Spleen (tissue), 11 donors: Measurements from ENCODE around the gene CYB5A. TPM values are rescaled to one million over a fixed set of nuclear protein-coding genes. Genes with fewer than 3 reads are reported as not detected.

ENCODE experiments used
- DNase-seq: peaks from one replicate; pipeline ENCODE4 v3.0.0-alpha.2; 2020
- H3K27ac ChIP-seq, 8 donors: fragments of 200-600 bp; sonication (generic) in 7 of 8; 1 replicate in 4 of 8; 2 replicates in 4 of 8; pipeline versions ENCODE4 v1.5.0 to v1.8.0; 2016 to 2021; ENCODE audit warnings: inconsistent platforms in 4 of 8, mild to moderate bottlenecking in 4 of 8, moderate library complexity in 1 of 8
- H3K27me3 ChIP-seq, 7 donors: fragments of 200-600 bp; sonication (generic) in 6 of 7; replicated peaks in 1 of 7; 1 replicate in 4 of 7; 2 replicates in 3 of 7; pipeline versions ENCODE4 v1.5.0 to v1.8.0; 2016 to 2021; ENCODE audit warnings: inconsistent platforms in 3 of 7, mild to moderate bottlenecking in 1 of 7
- H3K36me3 ChIP-seq, 6 donors: fragments of 200-600 bp; sonication (generic) in 5 of 6; 1 replicate in 4 of 6; 2 replicates in 2 of 6; pipeline versions ENCODE4 v1.5.0 to v1.8.0; 2016 to 2021; ENCODE audit warnings: inconsistent platforms in 2 of 6
- H3K4me1 ChIP-seq, 6 donors: fragments of 200-600 bp; sonication (generic) in 5 of 6; 1 replicate in 3 of 6; 2 replicates in 3 of 6; pipeline versions ENCODE4 v1.5.0 to v1.8.0; 2016 to 2021; ENCODE audit warnings: inconsistent platforms in 3 of 6
- H3K4me3 ChIP-seq, 8 donors: fragments of 200-600 bp; sonication (generic) in 7 of 8; 1 replicate in 4 of 8; 2 replicates in 4 of 8; pipeline versions ENCODE4 v1.5.0 to v1.8.0; 2016 to 2021; ENCODE audit warnings: inconsistent platforms in 4 of 8, mild to moderate bottlenecking in 4 of 8, moderate library complexity in 2 of 8
- H3K9me3 ChIP-seq, 8 donors: fragments of 200-600 bp; sonication (generic) in 7 of 8; 1 replicate in 4 of 8; 2 replicates in 4 of 8; pipeline versions ENCODE4 v1.5.0 to v1.8.0; 2016 to 2021; ENCODE audit warnings: inconsistent platforms in 4 of 8
- POLR2A ChIP-seq, 3 donors: fragments of 450-650 bp; IDR thresholded peaks; one replicate each; pipeline ENCODE4 v1.5.1; 2017; ENCODE audit warnings: antibody characterized with exemption in 3 of 3, mild to moderate bottlenecking in 1 of 3
- POLR2AphosphoS5 ChIP-seq, 3 donors: sonication (generic); formaldehyde crosslinking; IDR thresholded peaks; one replicate each; pipeline ENCODE4 v1.5.1; 2017; ENCODE audit warnings: antibody characterized with exemption in 3 of 3
- WGBS, 5 donors: extraction: QIAGEN DNeasy Blood & Tissue Kit in 3 of 5; methylation state at CpG; one replicate each; pipeline versions ENCODE4 v1.1.5 to v1.1.7; 2013 to 2018; 5-methylcytosine and 5-hydroxymethylcytosine counted together
- intact Hi-C: fragments of 100-400 bp; cut with DNase I; formaldehyde crosslinking; loops from one replicate; pipeline ENCODE4 v1.15.0; 2023; ENCODE audit warnings: low total_unique reads
- polyA plus RNA-seq, 3 donors: library from polyadenylated mRNA; stranded (reverse); fragments of 200-250 nt; gene quantifications; one replicate each; pipeline ENCODE4 v1.2.1, GENCODE V29; 2013
- total RNA-seq, 7 donors: library from RNA; depleted of rRNA in 3 of 7; stranded (reverse); fragments of >200 nt in 3 of 7; fragmentation: NEBNext Ultra II Directional in 4 of 7; extraction: Animal tissue kit (Norgen Biotek cat#: 25700) in 4 of 7; gene quantifications; one replicate each; pipeline versions ENCODE4 v1.1.0 to v1.2.1, GENCODE V29; 2016 to 2021
- TF ChIP-seq, protein P1 (sequence below), 11 experiments: fragments of 200-600 bp in 7 of 11; fragments of 450-650 bp in 4 of 11; sonication (generic) in 4 of 11; IDR thresholded peaks in 8 of 11; conservative IDR thresholded peaks in 3 of 11; 1 replicate in 7 of 11; 2 replicates in 4 of 11; pipeline versions ENCODE4 v1.4.0 to v1.8.0; 2016 to 2021; ENCODE audit warnings: antibody characterized with exemption in 11 of 11, inconsistent platforms in 4 of 11, mild to moderate bottlenecking in 1 of 11
- donor health status: healthy with polysubstance abuse.
- donor health status: DM: no; HTN: no; CAD: no; lungs with moderate emphysema.
- donor health status: DM: no; HTN: no; CAD: no.
- donor health status: Bipolar disorder and iron deficiency.
- donor health status: healthy.
- donor health status: DM: no; HTN: no; CAD: no.
- donor health status: DM: yes; HTN: yes; CAD: no.

Gene CYB5A
- total and polyA plus RNA-seq, 10 donors: 54.6 to 137 (median 111) TPM

DNA sequence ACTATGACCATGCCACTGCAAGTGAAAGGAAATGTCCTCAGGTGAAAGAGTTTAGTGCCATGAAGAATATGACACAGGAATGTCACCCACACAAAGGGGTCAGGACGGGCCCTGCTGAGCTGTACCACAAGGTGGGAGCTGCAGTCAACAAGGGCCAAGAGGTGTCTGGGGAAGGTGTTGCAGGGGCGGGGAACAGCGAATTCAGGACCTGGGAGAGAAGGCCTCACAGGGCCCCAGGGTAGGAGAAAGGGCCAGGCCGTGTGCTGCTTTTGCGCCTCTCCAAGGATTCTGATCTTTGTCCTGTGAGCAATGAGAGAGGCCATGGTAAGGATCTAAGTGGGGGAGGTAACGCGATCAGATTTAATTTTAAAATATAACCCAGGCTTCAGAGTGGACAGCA lies 23.6 kb downstream of the CYB5A start:
- Histone ChIP-seq H3K27me3 (no peaks in the 10 kb centered on the region), H3K9me3 (no peaks in the 10 kb centered on the region), H3K27ac (peak overlapping the region in 6 of 8 donors; percentile 1 to 72 (median 65)), H3K36me3 (peaks cover 0 to 28% (median under 1%) of the 10 kb centered on the region in 6 donors), H3K4me3 (no peak overlapping the region), H3K4me1 (peaks cover 3 to 33% (median 9%) of the 10 kb centered on the region in 6 donors)
- WGBS, 5 donors: 90 to 95% (median 93%) methylated on average over 7 of the region's 7 CpGs
- TF ChIP-seq, protein P1, sequence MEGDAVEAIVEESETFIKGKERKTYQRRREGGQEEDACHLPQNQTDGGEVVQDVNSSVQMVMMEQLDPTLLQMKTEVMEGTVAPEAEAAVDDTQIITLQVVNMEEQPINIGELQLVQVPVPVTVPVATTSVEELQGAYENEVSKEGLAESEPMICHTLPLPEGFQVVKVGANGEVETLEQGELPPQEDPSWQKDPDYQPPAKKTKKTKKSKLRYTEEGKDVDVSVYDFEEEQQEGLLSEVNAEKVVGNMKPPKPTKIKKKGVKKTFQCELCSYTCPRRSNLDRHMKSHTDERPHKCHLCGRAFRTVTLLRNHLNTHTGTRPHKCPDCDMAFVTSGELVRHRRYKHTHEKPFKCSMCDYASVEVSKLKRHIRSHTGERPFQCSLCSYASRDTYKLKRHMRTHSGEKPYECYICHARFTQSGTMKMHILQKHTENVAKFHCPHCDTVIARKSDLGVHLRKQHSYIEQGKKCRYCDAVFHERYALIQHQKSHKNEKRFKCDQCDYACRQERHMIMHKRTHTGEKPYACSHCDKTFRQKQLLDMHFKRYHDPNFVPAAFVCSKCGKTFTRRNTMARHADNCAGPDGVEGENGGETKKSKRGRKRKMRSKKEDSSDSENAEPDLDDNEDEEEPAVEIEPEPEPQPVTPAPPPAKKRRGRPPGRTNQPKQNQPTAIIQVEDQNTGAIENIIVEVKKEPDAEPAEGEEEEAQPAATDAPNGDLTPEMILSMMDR (IDR thresholded peaks at IDR 0.05 in 8 of 11, conservative IDR thresholded peaks at IDR 0.05 in 3 of 11): no peak
- TF ChIP-seq POLR2A (IDR thresholded peaks at IDR 0.05): no peak
- no peak for TF ChIP-seq POLR2AphosphoS5 (IDR thresholded peaks at IDR 0.05)
- no peak for DNase-seq
- intact Hi-C loops: no loop called here

DNA sequence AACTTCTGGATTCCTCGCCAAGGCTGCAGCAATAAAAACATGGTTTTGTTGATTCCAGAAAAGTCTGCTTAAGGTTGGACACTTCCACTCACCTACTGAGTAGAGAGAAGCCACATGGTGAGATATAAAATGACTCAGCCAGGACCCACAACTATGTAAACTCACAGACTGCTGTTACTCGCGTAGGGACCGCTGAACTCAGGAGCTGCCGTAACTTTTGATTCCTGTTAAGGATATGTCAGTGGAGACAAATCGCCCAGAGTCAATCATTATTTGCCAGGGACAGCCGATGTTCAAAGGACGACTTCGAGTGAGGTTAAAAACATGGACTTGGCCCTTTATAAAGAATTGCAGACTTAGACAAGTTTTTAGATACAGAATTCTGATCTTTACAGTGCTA lies 25.6 kb downstream of the CYB5A start:
- H3K27ac ChIP-seq: no peak overlapping the region

GRCh38 chr18:74265546-74266098 lies 26.1 kb downstream of the CYB5A start:
- no peaks in the 10 kb centered on the region for H3K9me3 ChIP-seq
- H3K27ac ChIP-seq: peak overlapping the region in 1 of 8 donors; percentile 3
- H3K4me3 ChIP-seq: no peak overlapping the region
- H3K27me3 ChIP-seq: no peaks in the 10 kb centered on the region
- no peak for TF ChIP-seq POLR2A (IDR thresholded peaks at IDR 0.05)
- TF ChIP-seq, protein P1 (IDR thresholded peaks at IDR 0.05 in 8 of 11, conservative IDR thresholded peaks at IDR 0.05 in 3 of 11): no peak
- TF ChIP-seq POLR2AphosphoS5 (IDR thresholded peaks at IDR 0.05): no peak
- intact Hi-C loops: no loop called here
- WGBS, 5 donors: 89 to 95% (median 91%) methylated on average over 8 of the region's 8 CpGs
- H3K36me3 ChIP-seq: peaks cover 3 to 54% (median 13%) of the 10 kb centered on the region in 6 donors
- H3K4me1 ChIP-seq: peaks cover 3 to 30% (median 8%) of the 10 kb centered on the region in 6 donors
- no peak for DNase-seq

More for the DNA sequence above, 25.6 kb downstream of the CYB5A start:
- H3K4me1 ChIP-seq: peaks cover 3 to 30% (median 8%) of the 10 kb centered on the region in 6 donors
- TF ChIP-seq POLR2A (IDR thresholded peaks at IDR 0.05) (no peak), POLR2AphosphoS5 (IDR thresholded peaks at IDR 0.05) (no peak)
- TF ChIP-seq, protein P1 (IDR thresholded peaks at IDR 0.05 in 8 of 11, conservative IDR thresholded peaks at IDR 0.05 in 3 of 11): no peak
- intact Hi-C loops: no loop called here
- H3K4me3 ChIP-seq: no peak overlapping the region
- H3K27me3 ChIP-seq: no peaks in the 10 kb centered on the region
- no peak for DNase-seq
- H3K9me3 ChIP-seq: no peaks in the 10 kb centered on the region
- 72 to 77% (median 73%) methylated on average over 9 of the region's 9 CpGs for whole genome bisulfite sequencing, 5 donors
- peaks cover 3 to 48% (median 11%) of the 10 kb centered on the region in 6 donors for H3K36me3 ChIP-seq

DNA sequence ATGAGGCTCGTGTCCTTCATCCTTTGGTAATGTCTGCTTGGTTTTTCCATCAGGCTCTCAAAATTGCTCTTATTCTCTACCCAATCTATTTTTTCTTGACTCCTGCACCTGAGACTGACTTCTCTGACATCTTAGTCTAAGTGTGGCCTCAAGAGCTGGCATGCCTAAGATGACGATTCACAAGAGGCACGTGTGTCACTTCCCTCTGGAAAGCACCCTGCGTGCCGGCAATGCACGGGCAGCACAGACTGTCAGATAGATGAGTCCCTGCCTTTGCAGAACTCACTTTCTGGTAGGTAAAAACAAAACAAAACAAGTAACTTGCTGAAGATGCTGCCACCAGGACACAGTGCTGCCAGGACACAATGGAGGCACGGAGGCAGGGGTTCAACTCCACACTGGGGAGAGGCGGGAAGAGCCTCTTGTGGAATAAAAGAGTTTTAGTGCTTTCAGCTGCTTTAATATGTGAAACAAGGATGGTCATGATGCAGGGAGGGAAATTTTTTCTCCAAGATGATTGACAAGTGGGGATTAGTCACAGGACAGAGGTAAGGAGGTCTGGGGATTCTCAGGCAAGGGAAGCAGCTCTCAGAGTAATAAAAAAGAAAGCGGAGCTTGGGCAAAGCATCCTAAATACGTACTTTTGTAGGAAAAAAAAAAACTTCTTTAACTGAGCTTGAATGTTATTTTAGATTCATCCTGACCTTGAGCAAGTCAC lies 27.3 kb downstream of the CYB5A start:
- Histone ChIP-seq H3K4me1 (peaks cover 3 to 18% (median 6%) of the 10 kb centered on the region in 6 donors), H3K27me3 (no peaks in the 10 kb centered on the region), H3K9me3 (no peaks in the 10 kb centered on the region), H3K27ac (peak overlapping the region in 2 of 8 donors; percentile 23 to 49), H3K36me3 (peaks cover 3 to 64% (median 15%) of the 10 kb centered on the region in 6 donors), H3K4me3 (no peak overlapping the region)
- intact Hi-C loops: no loop called here
- WGBS, 5 donors: 45 to 68% (median 64%) methylated on average over 10 of the region's 10 CpGs
- TF ChIP-seq POLR2AphosphoS5 (IDR thresholded peaks at IDR 0.05): peak in 1 of 3 donors; percentile 14
- TF ChIP-seq POLR2A (IDR thresholded peaks at IDR 0.05): no peak
- no peak for DNase-seq
